Measurements from ENCODE around the gene TCF7L1.

The TCF7L1 gene

GRCh38 chr2:85164145-85164569 lies 31.0 kb downstream of the TCF7L1 start:
- no peak for DNase-seq

- DNase-seq: no peak
These were observed 32.0 kb downstream of the TCF7L1 start for GRCh38 chr2:85165088-85165690.

- no peak for DNase-seq
These were observed 32.8 kb downstream of the TCF7L1 start for GRCh38 chr2:85166021-85166420.

- no peak for DNase-seq
These were observed 34.3 kb downstream of the TCF7L1 start for GRCh38 chr2:85167479-85167878.

- peak; percentile 68 to 85 (median 78) for DNase-seq
These were observed 35.8 kb downstream of the TCF7L1 start for GRCh38 chr2:85168942-85169341.

- DNase-seq: no peak
These were observed 36.4 kb downstream of the TCF7L1 start for GRCh38 chr2:85169581-85169980.

- peak; percentile 76 to 88 (median 77) for DNase-seq
These were observed 37.8 kb downstream of the TCF7L1 start for GRCh38 chr2:85170938-85171475.

- no peak for DNase-seq
These were observed 38.7 kb downstream of the TCF7L1 start for GRCh38 chr2:85171916-85172315.

GRCh38 chr2:85173909-85174308 lies 40.7 kb downstream of the TCF7L1 start:
- peak; percentile 16 to 39 (median 31) for DNase-seq

GRCh38 chr2:85174943-85175342 lies 41.8 kb downstream of the TCF7L1 start:
- no peak for DNase-seq

- no peak for DNase-seq
These were observed 42.4 kb downstream of the TCF7L1 start for GRCh38 chr2:85175369-85176299.

- no peak for DNase-seq
These were observed 44.0 kb downstream of the TCF7L1 start for GRCh38 chr2:85177031-85177824.

- no peak for DNase-seq
These were observed 45.0 kb downstream of the TCF7L1 start for GRCh38 chr2:85178154-85178553.

GRCh38 chr2:85178980-85179411 lies 45.8 kb downstream of the TCF7L1 start:
- DNase-seq: no peak

- DNase-seq: no peak
These were observed 46.3 kb downstream of the TCF7L1 start for GRCh38 chr2:85179541-85179940.

- DNase-seq: no peak
These were observed 47.3 kb downstream of the TCF7L1 start for GRCh38 chr2:85180322-85181133.

GRCh38 chr2:85181134-85181631 lies 48.0 kb downstream of the TCF7L1 start:
- DNase-seq: no peak

- no peak for DNase-seq
These were observed 48.8 kb downstream of the TCF7L1 start for GRCh38 chr2:85181844-85182456.

- no peak for DNase-seq
These were observed 49.9 kb downstream of the TCF7L1 start for GRCh38 chr2:85183076-85183475.

GRCh38 chr2:85183479-85183878 lies 50.3 kb downstream of the TCF7L1 start:
- DNase-seq: no peak

GRCh38 chr2:85184231-85184630 lies 51.0 kb downstream of the TCF7L1 start:
- no peak for DNase-seq

Measured in suppressor macrophage treated with lipopolysaccharide for 1 hour (primary cell).